ELR (cell line): Measurements from ENCODE around the gene KCNJ12.
A peak's percentile ranks its signal among the peaks of the same experiment; 100 is the strongest.
"Not testable (repeated sequence)": the region's sequence is repeated elsewhere in the genome, so short reads cannot be mapped to it uniquely, and the experiment has no call there.

Source experiments
- DNase-seq: peaks from one replicate; pipeline ENCODE4 v3.0.0-alpha.2; 2015; ENCODE audit warnings: low read depth

KCNJ12 gene

DNA sequence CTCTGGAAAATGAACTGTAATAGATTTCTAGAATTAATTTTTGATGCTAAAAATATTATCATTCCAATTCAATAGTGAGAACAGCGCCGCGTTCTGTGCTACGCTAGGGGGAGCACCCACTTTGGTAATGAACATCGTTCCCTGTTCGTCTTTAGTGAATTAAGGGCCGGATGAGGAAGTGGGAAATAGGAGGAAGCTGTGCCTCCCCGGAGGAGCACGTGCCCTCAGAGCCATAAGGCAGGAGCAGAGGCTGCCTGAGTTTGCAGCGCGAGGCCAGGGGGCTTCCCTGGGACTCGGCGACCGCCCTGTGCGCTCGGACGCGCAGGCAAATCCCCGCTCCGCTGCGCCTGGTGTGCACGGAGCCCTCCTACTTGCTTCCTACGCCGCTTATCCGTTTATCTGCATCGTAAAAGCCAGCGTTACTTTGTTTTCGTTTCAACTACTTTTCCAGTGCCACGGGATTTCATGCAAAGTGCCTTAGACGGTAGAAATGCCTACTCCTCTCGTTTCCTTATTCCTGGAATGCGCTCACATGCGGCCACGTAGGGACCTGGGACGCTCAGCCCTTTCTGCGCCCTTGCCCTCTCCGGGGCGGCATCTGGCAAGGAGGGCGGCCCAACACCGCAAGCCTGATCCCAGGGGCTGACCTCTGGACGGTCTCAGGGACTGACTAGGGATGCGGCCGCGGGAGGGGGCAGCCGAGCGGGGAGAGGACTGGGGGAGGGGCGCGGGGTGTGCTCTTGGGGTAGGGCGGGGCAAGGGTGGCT lies 76.4 kb downstream of the KCNJ12 start:
- DNase-seq: peak; percentile 67

DNA sequence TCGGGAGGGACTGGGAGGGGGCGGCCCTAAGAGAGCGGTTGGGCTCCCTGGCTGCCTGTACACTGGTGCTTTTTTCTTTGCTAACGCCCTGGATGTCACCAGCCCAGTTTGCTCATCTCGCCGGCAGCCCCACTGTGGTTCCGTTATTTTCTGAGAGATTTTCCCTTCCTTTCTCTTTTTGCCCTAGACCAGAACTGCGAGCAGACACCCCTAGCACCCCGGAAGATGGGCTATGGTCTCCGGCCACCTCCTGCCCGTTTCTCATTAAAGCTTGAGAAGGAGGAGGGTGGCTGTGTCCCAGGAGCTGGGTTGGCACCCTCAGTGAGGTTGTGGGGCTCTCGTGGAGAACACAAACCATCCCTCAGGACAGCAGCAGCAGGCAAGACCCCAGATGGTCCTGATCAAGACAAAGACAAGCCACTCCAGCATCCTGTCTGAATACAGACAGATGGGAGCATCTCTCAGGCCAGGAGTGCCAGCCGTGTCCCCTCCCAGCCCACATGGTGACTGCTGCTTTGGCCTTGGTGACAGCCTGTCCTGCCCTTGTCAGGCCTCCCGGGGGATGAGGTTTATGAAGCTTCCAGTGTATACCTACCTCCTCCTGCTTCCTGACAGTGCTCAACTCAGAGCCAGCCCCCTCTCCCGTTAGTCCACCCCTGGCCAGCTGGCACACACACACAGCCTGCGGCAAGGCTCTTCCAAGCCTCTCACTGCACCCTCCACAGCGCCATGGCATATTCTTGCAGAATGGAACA lies 77.2 kb downstream of the KCNJ12 start:
- no peak for DNase-seq

DNA sequence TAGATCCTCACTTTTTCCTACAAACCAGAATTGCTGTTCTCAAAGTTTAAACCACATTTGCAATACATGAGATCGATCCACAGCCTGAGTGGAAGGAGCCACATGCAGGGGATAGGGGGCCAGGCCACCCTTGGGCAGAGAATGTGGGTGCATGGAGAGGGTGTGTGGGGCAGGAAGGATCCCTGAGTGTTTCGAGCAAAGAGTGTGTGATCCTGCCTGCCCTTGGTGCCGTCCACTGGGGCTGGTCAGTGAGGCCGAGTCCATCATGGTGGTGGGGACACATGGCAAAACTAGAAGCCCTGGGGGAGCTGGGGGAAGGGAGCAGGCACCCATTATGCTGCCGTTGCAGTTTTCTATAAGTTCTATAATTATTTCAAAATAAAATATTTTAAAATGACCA lies 77.8 kb downstream of the KCNJ12 start:
- DNase-seq: not testable (repeated sequence)

DNA sequence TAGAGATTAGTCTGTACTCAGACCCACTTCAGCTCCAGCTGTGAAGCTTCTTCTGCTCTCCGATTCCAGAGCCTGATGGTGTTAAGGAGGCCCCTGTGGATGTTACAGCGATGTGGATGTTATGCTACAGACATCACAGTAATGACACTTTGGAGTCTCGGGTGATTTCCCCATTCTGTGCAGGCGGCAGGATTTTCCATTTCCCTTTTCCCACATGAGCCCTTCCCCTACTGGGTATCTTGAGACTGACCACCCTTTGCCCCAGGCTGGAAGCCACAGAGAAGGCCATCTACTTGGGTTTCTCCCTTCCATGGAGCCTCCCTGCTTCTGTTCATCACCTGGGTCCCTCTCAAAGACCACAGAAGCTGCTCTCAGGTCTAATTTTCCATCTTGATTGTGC lies 78.3 kb downstream of the KCNJ12 start:
- DNase-seq: no peak

DNA sequence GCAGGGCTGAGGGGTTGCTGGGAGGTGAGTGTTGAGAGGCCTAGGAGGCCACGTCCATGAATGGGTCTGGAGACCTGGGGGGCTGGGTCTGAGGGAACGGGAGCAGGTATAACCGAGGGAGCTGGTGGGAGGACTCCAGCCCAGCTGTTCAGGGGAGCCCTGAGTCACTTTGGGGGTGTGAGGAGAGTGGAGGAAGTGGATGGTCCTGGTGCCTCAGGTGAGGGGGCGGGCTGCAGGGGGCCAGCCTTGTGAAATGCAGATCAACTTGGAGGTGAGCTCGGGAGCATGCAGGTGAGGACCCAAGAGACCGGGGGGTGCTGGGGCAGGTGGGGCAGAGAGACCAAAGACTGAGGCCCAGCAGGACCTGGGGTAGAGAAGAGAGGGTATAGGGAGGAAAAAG lies 79.6 kb downstream of the KCNJ12 start:
- no peak for DNase-seq

DNA sequence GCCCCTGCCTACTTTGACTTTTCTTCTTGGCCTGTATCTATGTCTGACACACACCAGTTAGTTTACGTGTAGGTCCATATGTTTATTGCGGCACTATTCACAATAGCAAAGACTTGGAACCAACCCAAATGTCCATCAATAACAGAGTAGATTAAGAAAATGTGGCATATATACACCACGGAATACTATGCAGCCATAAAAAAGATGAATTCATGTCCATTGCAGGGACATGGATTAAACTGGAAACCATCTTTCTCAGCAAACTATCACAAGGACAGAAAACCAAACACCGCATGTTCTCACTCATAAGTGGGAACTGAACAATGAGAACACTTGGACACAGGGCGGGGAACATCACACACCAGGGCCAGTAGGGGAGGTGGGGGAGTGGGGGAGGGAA lies 80.3 kb downstream of the KCNJ12 start:
- not testable (repeated sequence) for DNase-seq

DNA sequence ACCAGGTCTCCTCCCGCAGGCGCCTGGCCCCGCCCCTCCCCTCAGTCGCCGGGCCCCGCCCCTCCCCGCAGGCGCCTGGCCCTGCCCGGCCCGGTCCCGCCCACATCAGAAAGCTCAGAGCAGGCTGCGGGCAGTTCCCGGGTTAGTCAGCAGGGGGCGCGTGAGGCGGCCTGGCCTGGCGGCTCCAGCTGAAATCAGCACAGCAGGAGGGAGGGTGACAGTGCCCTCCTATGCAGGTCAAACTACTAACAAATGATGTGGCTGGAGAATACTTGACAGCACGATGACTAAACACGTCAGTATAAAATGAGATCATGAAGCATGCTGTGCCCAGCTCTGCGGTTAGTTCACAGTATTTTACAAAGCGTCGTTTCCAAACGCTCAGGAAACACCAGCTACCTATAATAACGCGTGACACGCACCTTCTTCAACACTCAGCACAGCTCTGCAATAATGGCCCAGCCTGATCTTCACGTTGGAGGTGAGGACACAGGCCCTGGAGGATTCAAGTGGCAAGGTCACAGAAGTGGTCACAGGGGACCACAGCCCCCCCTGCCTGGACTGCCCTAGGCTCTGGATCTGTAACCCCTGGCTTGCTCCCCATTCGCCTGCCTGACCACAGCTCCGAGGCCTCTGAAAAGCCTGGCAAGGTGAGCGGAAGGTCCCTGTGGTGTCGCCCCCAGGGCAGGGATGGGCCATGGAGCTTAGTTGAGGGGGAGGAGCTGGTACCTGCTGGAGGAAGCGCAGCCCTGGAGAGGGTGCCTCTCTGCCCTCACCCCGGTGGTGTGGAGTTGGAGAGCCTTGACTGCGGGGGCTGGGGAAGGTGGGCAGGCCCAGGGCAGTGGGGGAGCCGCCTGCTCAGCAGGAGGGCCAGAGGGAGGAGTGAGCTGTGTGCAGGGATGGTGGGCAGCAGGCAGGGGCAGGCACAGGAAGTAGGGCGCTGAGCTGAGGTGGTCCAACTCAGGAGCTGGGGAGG lies 81.2 kb downstream of the KCNJ12 start:
- peak; percentile 94 for DNase-seq

DNA sequence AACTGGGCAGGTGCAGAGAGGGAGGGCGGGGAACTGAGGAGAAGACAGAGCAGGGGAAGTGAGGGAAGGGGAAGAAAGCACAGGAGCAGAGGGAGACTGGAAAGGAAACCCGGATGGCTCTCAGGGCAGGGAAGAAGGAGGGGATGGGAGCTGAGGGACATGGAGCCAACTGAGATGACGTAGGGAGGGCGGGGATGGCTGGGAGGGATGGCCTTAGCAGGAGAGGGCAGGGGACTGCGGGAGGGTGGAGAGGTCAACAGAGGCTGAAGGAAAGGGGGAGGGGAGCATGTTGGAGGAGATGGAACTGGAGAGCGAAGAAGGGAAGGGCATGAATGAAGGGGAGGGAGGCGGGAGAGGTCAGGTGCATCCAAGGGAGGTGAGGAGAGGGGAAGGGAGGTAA lies 81.9 kb downstream of the KCNJ12 start:
- no peak for DNase-seq

DNA sequence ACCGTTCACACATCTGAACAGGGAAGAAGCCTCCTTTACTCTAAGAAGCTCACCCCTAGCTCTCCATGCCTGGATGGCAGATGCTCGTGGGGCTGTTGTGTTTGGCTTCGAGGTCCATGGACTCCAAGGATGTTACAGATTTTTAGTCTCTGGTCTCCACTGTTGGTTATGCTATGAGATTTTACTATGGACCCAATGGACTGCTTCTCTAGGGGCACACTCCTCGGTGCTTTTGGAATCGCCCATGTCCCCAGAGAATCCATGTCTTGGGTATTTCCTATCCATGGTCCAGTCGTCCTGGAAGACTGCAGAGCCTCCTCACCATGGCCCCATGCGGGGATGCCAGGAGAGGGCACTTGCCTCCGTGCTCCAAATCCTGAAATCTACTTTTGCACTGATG lies 83.4 kb downstream of the KCNJ12 start:
- DNase-seq: no peak

DNA sequence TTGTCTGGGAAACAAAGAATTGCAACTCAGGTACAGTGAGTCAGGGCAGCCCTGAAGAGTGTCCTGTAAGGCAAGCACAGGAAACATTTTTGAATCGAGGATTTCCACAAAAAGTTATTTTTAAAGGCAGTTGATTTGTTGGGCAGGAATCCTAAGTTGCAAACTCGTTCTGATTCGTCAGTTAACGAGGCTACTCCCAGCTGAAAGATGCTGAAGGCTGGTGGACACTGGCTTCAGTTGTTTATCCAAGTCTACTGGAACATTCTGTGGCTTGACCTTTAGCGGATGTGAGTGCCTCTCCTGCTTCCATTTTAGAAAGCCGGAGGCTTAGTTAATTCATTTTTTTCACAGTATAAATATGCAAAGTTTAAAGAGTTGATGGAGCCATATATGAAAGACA lies 84.2 kb downstream of the KCNJ12 start:
- peak; percentile 5 for DNase-seq

DNA sequence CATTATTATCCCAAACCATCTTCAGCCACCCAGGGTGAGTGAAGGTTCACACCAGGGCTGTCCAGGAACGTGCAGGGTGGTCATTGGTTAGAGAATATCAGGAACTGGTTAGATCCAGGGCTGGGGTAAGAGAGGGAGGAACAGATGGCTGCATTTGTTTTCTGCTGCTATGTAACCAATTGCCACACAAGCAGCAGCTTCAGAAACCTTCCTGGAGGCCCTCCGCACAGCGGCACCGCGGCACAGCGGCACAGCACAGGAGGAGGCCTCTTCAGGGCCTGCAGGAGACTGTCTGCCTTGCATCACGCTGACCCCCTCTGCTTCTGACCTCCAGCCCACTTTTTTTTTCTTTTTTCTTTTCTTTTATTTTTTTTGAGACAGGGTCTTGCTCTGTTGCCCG lies 86.1 kb downstream of the KCNJ12 start:
- DNase-seq: no peak

DNA sequence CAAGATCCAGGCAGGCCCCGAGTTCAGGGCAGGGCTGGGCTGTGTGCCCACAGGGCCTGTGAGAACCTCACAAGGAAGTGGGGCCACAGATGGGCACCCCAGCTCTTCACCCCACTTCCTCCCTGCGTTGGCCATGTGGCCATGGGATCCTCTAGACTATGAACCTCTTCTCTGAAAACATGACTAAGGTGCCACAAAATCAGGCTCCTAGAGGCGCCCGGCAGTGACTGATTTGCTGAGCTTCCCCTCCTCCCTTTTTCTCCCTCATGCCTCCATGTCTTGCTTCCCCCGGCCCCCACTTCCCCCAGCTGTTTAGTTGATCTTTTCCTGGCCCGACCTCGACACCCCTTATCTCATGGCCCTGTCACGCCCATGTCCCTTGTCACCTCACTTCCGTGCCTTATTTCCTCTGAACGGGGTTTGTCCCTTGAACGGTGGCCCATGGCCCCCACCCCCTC lies 87.1 kb downstream of the KCNJ12 start:
- no peak for DNase-seq

DNA sequence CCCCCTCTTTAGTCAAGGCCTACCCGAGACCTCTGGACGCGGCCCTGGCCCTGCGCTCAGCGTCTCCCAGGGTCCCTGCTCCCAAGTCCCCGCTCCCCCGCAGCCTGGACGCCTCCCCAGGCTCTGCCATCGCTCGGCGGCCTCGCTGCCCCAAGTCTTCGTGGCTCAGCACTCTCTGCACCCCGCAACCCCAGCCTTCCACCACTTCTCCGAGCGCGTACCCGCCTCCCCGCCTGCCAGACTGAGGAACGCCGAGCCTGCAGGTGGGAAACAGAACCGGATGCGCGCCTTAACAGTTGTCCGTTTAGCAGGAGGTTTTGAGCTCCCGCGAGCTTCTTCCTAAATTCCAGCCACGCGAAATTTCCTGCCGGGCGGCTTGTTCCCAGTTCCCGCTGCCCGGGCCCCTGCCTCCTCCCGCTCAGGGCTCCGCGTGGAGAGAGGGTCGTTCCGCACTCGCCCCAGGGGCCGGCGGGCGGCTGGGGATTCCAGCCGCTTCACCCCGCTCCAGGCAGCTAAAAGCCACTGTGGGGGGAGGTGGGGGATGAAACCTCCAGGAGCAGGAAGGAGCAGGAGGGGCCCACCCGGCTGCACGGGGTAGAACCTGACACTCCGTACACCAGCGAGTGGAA lies 87.7 kb downstream of the KCNJ12 start:
- no peak for DNase-seq

DNA sequence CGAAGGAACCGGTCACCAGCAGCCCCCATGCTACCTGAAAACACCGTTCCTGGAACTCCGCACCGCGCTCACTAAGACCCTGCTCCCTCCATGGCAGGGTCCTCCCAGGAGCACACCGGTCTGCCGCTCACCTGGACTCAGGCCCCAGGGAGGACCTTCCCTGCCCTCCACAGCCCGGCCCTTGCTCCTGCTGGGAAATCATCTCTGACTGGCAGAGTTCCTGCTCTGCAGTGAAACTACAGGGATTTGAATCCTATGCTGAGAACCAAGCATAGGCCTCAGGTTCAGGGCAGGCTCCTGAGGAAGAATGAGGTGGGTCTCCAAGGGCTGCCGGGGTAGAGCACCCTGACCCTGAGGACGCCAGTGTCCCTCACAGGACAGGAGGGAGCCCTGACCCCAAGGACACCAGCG lies 88.5 kb downstream of the KCNJ12 start:
- no peak for DNase-seq

DNA sequence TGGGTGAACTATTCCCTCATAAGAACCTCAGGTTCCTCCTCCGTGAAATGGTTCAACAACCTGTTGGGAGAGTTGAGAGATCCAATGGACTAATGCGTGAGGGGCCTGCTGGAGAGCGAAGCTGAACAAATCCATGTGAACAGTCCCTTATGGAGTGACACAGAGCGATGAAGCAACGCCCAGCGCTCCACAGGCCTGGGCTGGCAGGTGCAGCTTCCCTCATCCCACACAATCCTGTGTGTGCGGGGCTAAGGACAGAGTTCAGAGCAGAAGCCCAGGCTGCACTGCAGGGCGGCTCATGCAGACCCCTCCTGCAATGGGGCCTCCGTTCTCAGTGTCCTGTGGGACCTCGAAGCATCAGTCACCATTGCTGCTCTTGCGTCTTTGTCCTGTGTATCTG lies 90.4 kb downstream of the KCNJ12 start:
- no peak for DNase-seq

DNA sequence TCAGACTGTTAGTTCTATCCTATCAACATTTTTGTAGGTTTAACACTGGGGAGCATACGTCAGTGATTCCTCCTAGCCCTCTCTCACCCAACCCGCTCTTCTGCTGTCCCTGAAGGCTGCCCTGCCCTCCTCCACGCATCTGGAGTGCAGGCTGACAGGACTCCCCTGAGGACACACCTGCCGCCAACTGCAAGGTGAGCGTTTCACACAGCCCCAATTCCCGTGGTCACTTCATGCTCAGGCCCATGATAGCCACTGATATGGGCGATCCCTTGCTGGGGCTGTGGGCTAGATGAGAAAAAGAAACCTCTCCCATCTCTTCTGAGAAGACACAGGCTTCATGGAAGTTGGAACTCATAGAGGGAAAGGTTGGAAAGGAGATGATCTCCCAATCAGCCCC lies 91.0 kb downstream of the KCNJ12 start:
- no peak for DNase-seq

DNA sequence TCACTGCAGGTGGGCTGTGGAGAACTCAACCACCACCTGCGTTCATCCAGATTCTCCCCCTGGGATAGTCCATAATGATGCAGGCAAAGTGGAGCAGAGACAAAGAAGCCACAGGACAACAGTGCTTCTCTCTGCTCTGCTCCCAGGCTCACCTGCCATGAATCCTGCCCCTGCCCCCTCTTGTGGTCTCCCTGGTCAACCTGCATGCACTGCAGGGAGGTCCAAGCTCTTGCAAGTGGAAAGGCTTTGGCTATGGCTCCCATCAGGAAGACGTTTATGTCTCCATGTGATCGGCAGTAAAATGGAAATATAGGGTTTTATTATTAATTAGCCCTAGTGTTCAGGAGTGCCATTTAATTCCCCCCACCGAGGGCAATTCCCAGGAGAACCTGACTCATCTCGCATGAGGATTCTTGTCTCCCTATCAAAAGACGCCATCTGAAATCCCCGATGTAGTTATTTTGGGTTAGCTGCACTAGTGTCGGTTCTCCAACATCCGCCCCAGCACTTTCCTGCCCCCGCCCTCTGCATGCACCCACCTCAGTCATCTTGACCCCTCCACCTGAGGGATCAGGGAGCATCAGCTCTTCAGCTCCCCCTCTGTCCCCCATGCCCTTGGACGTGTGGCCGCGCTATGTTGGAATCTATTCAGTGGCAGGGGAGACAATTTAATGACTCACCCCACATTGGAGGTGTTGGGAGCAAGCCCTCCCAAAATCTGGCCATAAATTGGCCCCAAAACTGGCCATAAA lies 91.8 kb downstream of the KCNJ12 start:
- no peak for DNase-seq
